Measurements from ENCODE around the gene ATP2B2. TPM values are rescaled to one million over a fixed set of nuclear protein-coding genes. Genes with fewer than 3 reads are reported as not detected.

ATP2B2 gene
- total RNA-seq, 1 experiment from 2014 or later: not detected

GRCh38 chr3:10448544-10448943 lies 56.8 kb downstream of the ATP2B2 start:
- POLR2A ChIA-PET: no interaction called here
- CTCF ChIA-PET: no interaction called here
- no peaks in the 10 kb centered on the region for H3K9me3 ChIP-seq

GRCh38 chr3:10447527-10448260 lies 57.7 kb downstream of the ATP2B2 start:
- Mint-ChIP-seq H3K27ac (ENCODE audit: unreplicated experiment) (no peak overlapping the region), H3K4me1 (ENCODE audit: low read depth, unreplicated experiment) (no peaks in the 10 kb centered on the region), H3K4me3 (ENCODE audit: unreplicated experiment) (no peak overlapping the region), H3K9me3 (ENCODE audit: unreplicated experiment) (no peaks in the 10 kb centered on the region), H3K36me3 (ENCODE audit: insufficient read depth, unreplicated experiment) (no peaks in the 10 kb centered on the region), H3K27me3 (ENCODE audit: insufficient read depth, unreplicated experiment) (peaks cover 31% of the 10 kb centered on the region)
- Histone ChIP-seq H3K36me3 (ENCODE audit: control insufficient read depth, insufficient read depth, low read length) (no peaks in the 10 kb centered on the region), H3K4me1 (no peaks in the 10 kb centered on the region), H3K9me3 (no peaks in the 10 kb centered on the region), H3K27me3 (replicated peaks; ENCODE audit: control insufficient read depth, insufficient read depth, low read length) (no peaks in the 10 kb centered on the region; the same call in none of the 2 replicates), H3K4me3 (ENCODE audit: low read depth, low read length) (no peak overlapping the region)
- ChIA-PET CTCF (no interaction called here), POLR2A (no interaction called here)
- no peak for DNase-seq
- intact Hi-C loops (cut with micrococcal nuclease; ENCODE audit: unreplicated experiment): no loop called here
- BruUV-seq (replicated peaks): no TSS peak
- no peak for TF ChIP-seq CTCF (IDR thresholded peaks at IDR 0.05; ENCODE audit: insufficient read depth in 1 of 2, low read depth in 1 of 2, low read length in 1 of 2, severe bottlenecking in 1 of 2, unreplicated experiment in 1 of 2)

More at GRCh38 chr3:10448544-10448943, 56.8 kb downstream of the ATP2B2 start:
- no peaks in the 10 kb centered on the region for H3K9me3 Mint-ChIP-seq (ENCODE audit: unreplicated experiment)
- no peaks in the 10 kb centered on the region for H3K4me1 ChIP-seq
- no peaks in the 10 kb centered on the region; the same call in none of the 2 replicates for H3K27me3 ChIP-seq (replicated peaks; ENCODE audit: control insufficient read depth, insufficient read depth, low read length)
- no peak overlapping the region for H3K4me3 Mint-ChIP-seq (ENCODE audit: unreplicated experiment)
- H3K4me3 ChIP-seq (ENCODE audit: low read depth, low read length): no peak overlapping the region
- no peak for DNase-seq
- BruUV-seq (replicated peaks): no TSS peak
- no peaks in the 10 kb centered on the region for H3K36me3 ChIP-seq (ENCODE audit: control insufficient read depth, insufficient read depth, low read length)
- H3K4me1 Mint-ChIP-seq (ENCODE audit: low read depth, unreplicated experiment): no peaks in the 10 kb centered on the region
- intact Hi-C loops (cut with micrococcal nuclease; ENCODE audit: unreplicated experiment): no loop called here
- no peak overlapping the region for H3K27ac Mint-ChIP-seq (ENCODE audit: unreplicated experiment)
- no peak for TF ChIP-seq CTCF (IDR thresholded peaks at IDR 0.05; ENCODE audit: insufficient read depth in 1 of 2, low read depth in 1 of 2, low read length in 1 of 2, severe bottlenecking in 1 of 2, unreplicated experiment in 1 of 2)
- peaks cover 27% of the 10 kb centered on the region for H3K27me3 Mint-ChIP-seq (ENCODE audit: insufficient read depth, unreplicated experiment)
- H3K36me3 Mint-ChIP-seq (ENCODE audit: insufficient read depth, unreplicated experiment): no peaks in the 10 kb centered on the region

GRCh38 chr3:10447110-10447509 lies 58.3 kb downstream of the ATP2B2 start:
- Histone ChIP-seq H3K27me3 (replicated peaks; ENCODE audit: control insufficient read depth, insufficient read depth, low read length) (no peaks in the 10 kb centered on the region; the same call in none of the 2 replicates), H3K9me3 (no peaks in the 10 kb centered on the region), H3K36me3 (ENCODE audit: control insufficient read depth, insufficient read depth, low read length) (no peaks in the 10 kb centered on the region), H3K4me1 (no peaks in the 10 kb centered on the region), H3K4me3 (ENCODE audit: low read depth, low read length) (no peak overlapping the region)
- Mint-ChIP-seq H3K27ac (ENCODE audit: unreplicated experiment) (no peak overlapping the region), H3K4me3 (ENCODE audit: unreplicated experiment) (no peak overlapping the region), H3K27me3 (ENCODE audit: insufficient read depth, unreplicated experiment) (peaks cover 30% of the 10 kb centered on the region), H3K36me3 (ENCODE audit: insufficient read depth, unreplicated experiment) (no peaks in the 10 kb centered on the region), H3K4me1 (ENCODE audit: low read depth, unreplicated experiment) (no peaks in the 10 kb centered on the region), H3K9me3 (ENCODE audit: unreplicated experiment) (no peaks in the 10 kb centered on the region)
- intact Hi-C loops (cut with micrococcal nuclease; ENCODE audit: unreplicated experiment): no loop called here
- TF ChIP-seq CTCF (IDR thresholded peaks at IDR 0.05; ENCODE audit: insufficient read depth in 1 of 2, low read depth in 1 of 2, low read length in 1 of 2, severe bottlenecking in 1 of 2, unreplicated experiment in 1 of 2): no peak
- BruUV-seq (replicated peaks): no TSS peak
- POLR2A ChIA-PET: no interaction called here
- CTCF ChIA-PET: no interaction called here
- DNase-seq: no peak
